Measurements from ENCODE around the gene TBL1X.
"Not testable (repeated sequence)": the region's sequence is repeated elsewhere in the genome, so short reads cannot be mapped to it uniquely, and the experiment has no call there.

TBL1X gene

GRCh38 chrX:9767375-9767774, 302.5 kb downstream of the TBL1X start:
- H3K79me1 ChIP-seq (ENCODE audit: low read depth, low read length) = no peaks in the 10 kb centered on the region
- no peak overlapping the region for H3K27ac ChIP-seq (replicated peaks; ENCODE audit: low read length)
- H3K36me3 ChIP-seq (replicated peaks in 1 of 2; ENCODE audit: control insufficient read depth in 2 of 2, insufficient read depth in 2 of 2, low read length in 2 of 2) = no peaks in the 10 kb centered on the region
- H2BK12ac ChIP-seq (ENCODE audit: low read length) = no peak overlapping the region
- no peak overlapping the region for H3K9ac ChIP-seq (ENCODE audit: low read depth, low read length, poor library complexity)
- H2AFZ ChIP-seq (ENCODE audit: low read length) = peak overlapping the region; percentile 64
- no peak overlapping the region for H3K23ac ChIP-seq (ENCODE audit: low read depth, low read length, poor library complexity)
- H3K4me2 ChIP-seq (ENCODE audit: insufficient read depth, low read length, poor library complexity, severe bottlenecking) = no peak overlapping the region
- no peaks in the 10 kb centered on the region for H3K27me3 ChIP-seq (ENCODE audit: control insufficient read depth in 3 of 3, insufficient read depth in 3 of 3, low read depth in 1 of 3, low read length in 3 of 3)
- DNase-seq (ENCODE audit: low spot score) = no peak
- H2BK5ac ChIP-seq (ENCODE audit: low read length) = no peak overlapping the region
- no peak overlapping the region for H4K91ac ChIP-seq (ENCODE audit: low read depth, low read length, poor library complexity)
- no peak overlapping the region for H2BK15ac ChIP-seq (ENCODE audit: low read length)
- H3K4me1 ChIP-seq (ENCODE audit: control insufficient read depth in 2 of 2, insufficient read depth in 1 of 2, low read depth in 1 of 2, low read length in 2 of 2) = peaks cover 0 to 4% of the 10 kb centered on the region in 2 donors
- no peak overlapping the region for H3K4me3 ChIP-seq (ENCODE audit: low read length in 2 of 2)
- no peak overlapping the region for H3K14ac ChIP-seq (ENCODE audit: low read length)
- no peak overlapping the region for H2BK120ac ChIP-seq (ENCODE audit: low read depth, low read length)
- H3K9me3 ChIP-seq (replicated peaks in 1 of 2; ENCODE audit: control insufficient read depth in 2 of 2, insufficient read depth in 1 of 2, low read depth in 1 of 2, low read length in 2 of 2) = no peaks in the 10 kb centered on the region
- WGBS, 2 donors (ENCODE audit: extremely low coverage in 2 of 2, insufficient read length in 2 of 2, insufficient replicate concordance in 1 of 2) = no CpG with 5 or more reads among the region's 6 CpGs
- no peak overlapping the region for H3K4ac ChIP-seq (ENCODE audit: low read length)
- no peak overlapping the region for H3K18ac ChIP-seq (ENCODE audit: low read length)
- no peak overlapping the region for H2AK5ac ChIP-seq (ENCODE audit: low read depth, low read length)
- no peak overlapping the region for H4K8ac ChIP-seq (ENCODE audit: low read depth, low read length)

GRCh38 chrX:9768321-9768839, 303.5 kb downstream of the TBL1X start:
- H2AFZ ChIP-seq (ENCODE audit: low read length); DNase-seq (ENCODE audit: low spot score); H2BK120ac ChIP-seq (ENCODE audit: low read depth, low read length); H3K23ac ChIP-seq (ENCODE audit: low read depth, low read length, poor library complexity); H3K4me1 ChIP-seq (ENCODE audit: control insufficient read depth in 2 of 2, insufficient read depth in 1 of 2, low read depth in 1 of 2, low read length in 2 of 2); H3K9ac ChIP-seq (ENCODE audit: low read depth, low read length, poor library complexity); H4K8ac ChIP-seq (ENCODE audit: low read depth, low read length); H2BK12ac ChIP-seq (ENCODE audit: low read length); H3K4ac ChIP-seq (ENCODE audit: low read length); H3K14ac ChIP-seq (ENCODE audit: low read length); H3K27me3 ChIP-seq (ENCODE audit: control insufficient read depth in 3 of 3, insufficient read depth in 3 of 3, low read depth in 1 of 3, low read length in 3 of 3); H3K4me2 ChIP-seq (ENCODE audit: insufficient read depth, low read length, poor library complexity, severe bottlenecking); H3K9me3 ChIP-seq (replicated peaks in 1 of 2; ENCODE audit: control insufficient read depth in 2 of 2, insufficient read depth in 1 of 2, low read depth in 1 of 2, low read length in 2 of 2); H2BK5ac ChIP-seq (ENCODE audit: low read length); H3K4me3 ChIP-seq (ENCODE audit: low read length in 2 of 2); H2AK5ac ChIP-seq (ENCODE audit: low read depth, low read length); H3K18ac ChIP-seq (ENCODE audit: low read length); H3K36me3 ChIP-seq (replicated peaks in 1 of 2; ENCODE audit: control insufficient read depth in 2 of 2, insufficient read depth in 2 of 2, low read length in 2 of 2); H2BK15ac ChIP-seq (ENCODE audit: low read length); H4K91ac ChIP-seq (ENCODE audit: low read depth, low read length, poor library complexity); H3K79me1 ChIP-seq (ENCODE audit: low read depth, low read length); H3K27ac ChIP-seq (replicated peaks; ENCODE audit: low read length): not testable (repeated sequence)
- no CpG with 5 or more reads among the region's 5 CpGs for WGBS, 2 donors (ENCODE audit: extremely low coverage in 2 of 2, insufficient read length in 2 of 2, insufficient replicate concordance in 1 of 2)

DNA sequence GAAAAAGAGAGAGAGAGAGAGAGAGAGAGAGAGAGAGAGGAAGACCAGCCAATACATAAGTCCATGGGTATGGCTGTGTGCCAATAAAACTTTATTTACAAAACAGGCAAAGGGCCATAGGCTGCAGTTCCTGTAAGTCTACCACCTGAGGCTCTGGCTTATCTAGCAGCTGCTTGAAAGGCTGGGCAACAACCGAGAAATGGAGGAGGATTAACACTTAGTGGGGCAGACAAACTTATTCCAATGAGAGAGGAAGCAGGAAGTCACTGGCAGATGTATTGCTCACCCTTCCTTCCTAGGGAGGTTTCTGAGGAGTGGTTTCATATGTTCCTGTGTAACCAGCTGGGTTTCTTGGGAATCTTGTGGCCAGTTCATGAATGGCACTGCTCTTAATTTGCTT, 305.5 kb downstream of the TBL1X start:
- no peak overlapping the region for H2BK5ac ChIP-seq (ENCODE audit: low read length)
- no peak overlapping the region for H3K4me2 ChIP-seq (ENCODE audit: insufficient read depth, low read length, poor library complexity, severe bottlenecking)
- no peak overlapping the region for H3K14ac ChIP-seq (ENCODE audit: low read length)
- no peaks in the 10 kb centered on the region for H3K36me3 ChIP-seq (replicated peaks in 1 of 2; ENCODE audit: control insufficient read depth in 2 of 2, insufficient read depth in 2 of 2, low read length in 2 of 2)
- H3K18ac ChIP-seq (ENCODE audit: low read length) = no peak overlapping the region
- H3K4ac ChIP-seq (ENCODE audit: low read length) = no peak overlapping the region
- no peaks in the 10 kb centered on the region for H3K27me3 ChIP-seq (ENCODE audit: control insufficient read depth in 3 of 3, insufficient read depth in 3 of 3, low read depth in 1 of 3, low read length in 3 of 3)
- no peak overlapping the region for H4K8ac ChIP-seq (ENCODE audit: low read depth, low read length)
- no peak overlapping the region for H2BK15ac ChIP-seq (ENCODE audit: low read length)
- WGBS, 2 donors (ENCODE audit: extremely low coverage in 2 of 2, insufficient read length in 2 of 2, insufficient replicate concordance in 1 of 2) = no CpG with 5 or more reads among the region's 1 CpG
- no peak for DNase-seq (ENCODE audit: low spot score)
- H3K27ac ChIP-seq (replicated peaks; ENCODE audit: low read length) = no peak overlapping the region
- no peak overlapping the region for H2BK120ac ChIP-seq (ENCODE audit: low read depth, low read length)
- no peaks in the 10 kb centered on the region for H3K9me3 ChIP-seq (replicated peaks in 1 of 2; ENCODE audit: control insufficient read depth in 2 of 2, insufficient read depth in 1 of 2, low read depth in 1 of 2, low read length in 2 of 2)
- H3K9ac ChIP-seq (ENCODE audit: low read depth, low read length, poor library complexity) = no peak overlapping the region
- H3K4me3 ChIP-seq (ENCODE audit: low read length in 2 of 2) = no peak overlapping the region
- no peaks in the 10 kb centered on the region for H3K79me1 ChIP-seq (ENCODE audit: low read depth, low read length)
- H2AK5ac ChIP-seq (ENCODE audit: low read depth, low read length) = no peak overlapping the region
- peaks cover 0 to 4% of the 10 kb centered on the region in 2 donors for H3K4me1 ChIP-seq (ENCODE audit: control insufficient read depth in 2 of 2, insufficient read depth in 1 of 2, low read depth in 1 of 2, low read length in 2 of 2)
- no peak overlapping the region for H4K91ac ChIP-seq (ENCODE audit: low read depth, low read length, poor library complexity)
- H2AFZ ChIP-seq (ENCODE audit: low read length) = no peak overlapping the region
- H2BK12ac ChIP-seq (ENCODE audit: low read length) = no peak overlapping the region
- no peak overlapping the region for H3K23ac ChIP-seq (ENCODE audit: low read depth, low read length, poor library complexity)

DNA sequence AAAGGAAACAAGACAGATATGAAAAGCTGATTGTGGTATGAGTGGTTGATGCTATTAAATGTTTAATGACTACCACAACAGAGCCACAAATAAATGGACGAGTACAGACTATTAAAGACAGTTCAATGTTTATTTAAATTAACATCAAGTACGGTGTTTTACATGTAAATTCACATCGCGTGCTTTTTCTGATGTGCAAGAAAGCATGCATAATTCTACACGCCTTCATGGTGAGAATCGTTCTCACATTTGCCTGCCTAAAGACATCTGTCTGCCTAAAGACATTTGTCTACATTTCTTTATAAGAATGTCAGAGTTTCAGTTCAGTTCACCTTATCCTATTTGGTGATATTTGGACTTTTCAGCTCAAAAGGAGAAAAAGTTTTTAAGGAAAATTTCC, 308.1 kb downstream of the TBL1X start:
- H3K4me1 ChIP-seq (ENCODE audit: control insufficient read depth in 2 of 2, insufficient read depth in 1 of 2, low read depth in 1 of 2, low read length in 2 of 2) = peaks cover 5 to 6% of the 10 kb centered on the region in 2 donors
- no peak overlapping the region for H2AFZ ChIP-seq (ENCODE audit: low read length)
- H3K4ac ChIP-seq (ENCODE audit: low read length) = no peak overlapping the region
- no peak overlapping the region for H2BK120ac ChIP-seq (ENCODE audit: low read depth, low read length)
- H2AK5ac ChIP-seq (ENCODE audit: low read depth, low read length) = no peak overlapping the region
- no peaks in the 10 kb centered on the region for H3K36me3 ChIP-seq (replicated peaks in 1 of 2; ENCODE audit: control insufficient read depth in 2 of 2, insufficient read depth in 2 of 2, low read length in 2 of 2)
- no peak overlapping the region for H3K14ac ChIP-seq (ENCODE audit: low read length)
- no CpG with 5 or more reads among the region's 6 CpGs for WGBS, 2 donors (ENCODE audit: extremely low coverage in 2 of 2, insufficient read length in 2 of 2, insufficient replicate concordance in 1 of 2)
- no peak overlapping the region for H3K9ac ChIP-seq (ENCODE audit: low read depth, low read length, poor library complexity)
- H2BK12ac ChIP-seq (ENCODE audit: low read length) = no peak overlapping the region
- H2BK15ac ChIP-seq (ENCODE audit: low read length) = no peak overlapping the region
- H3K9me3 ChIP-seq (replicated peaks in 1 of 2; ENCODE audit: control insufficient read depth in 2 of 2, insufficient read depth in 1 of 2, low read depth in 1 of 2, low read length in 2 of 2) = no peaks in the 10 kb centered on the region
- no peak overlapping the region for H3K27ac ChIP-seq (replicated peaks; ENCODE audit: low read length)
- no peak overlapping the region for H3K18ac ChIP-seq (ENCODE audit: low read length)
- H3K4me3 ChIP-seq (ENCODE audit: low read length in 2 of 2) = no peak overlapping the region
- H3K4me2 ChIP-seq (ENCODE audit: insufficient read depth, low read length, poor library complexity, severe bottlenecking) = no peak overlapping the region
- H3K27me3 ChIP-seq (ENCODE audit: control insufficient read depth in 3 of 3, insufficient read depth in 3 of 3, low read depth in 1 of 3, low read length in 3 of 3) = no peaks in the 10 kb centered on the region
- H3K79me1 ChIP-seq (ENCODE audit: low read depth, low read length) = no peaks in the 10 kb centered on the region
- H4K8ac ChIP-seq (ENCODE audit: low read depth, low read length) = no peak overlapping the region
- DNase-seq (ENCODE audit: low spot score) = no peak
- no peak overlapping the region for H2BK5ac ChIP-seq (ENCODE audit: low read length)
- H4K91ac ChIP-seq (ENCODE audit: low read depth, low read length, poor library complexity) = no peak overlapping the region
- no peak overlapping the region for H3K23ac ChIP-seq (ENCODE audit: low read depth, low read length, poor library complexity)

Measured in neuronal stem cell (in vitro differentiated cells).